Endodermal cell (in vitro differentiated cells): ENCODE data around the gene LRRC63. TPM values are rescaled to one million over a fixed set of nuclear protein-coding genes. Genes with fewer than 3 reads are reported as not detected.

ENCODE experiments used
- DNase-seq: peaks from one replicate; pipeline ENCODE4 v3.0.0-alpha.2; 2017
- H3K27ac ChIP-seq: 2 replicates; pipeline ENCODE4 v1.5.1; 2013; ENCODE audit warnings: mild to moderate bottlenecking, low read depth, low read length, moderate library complexity
- H3K27me3 ChIP-seq: 2 replicates; pipeline ENCODE4 v1.6.1; 2013; ENCODE audit warnings: mild to moderate bottlenecking, low read length, moderate library complexity; ENCODE audit not compliant: insufficient read depth, control insufficient read depth, poor library complexity, severe bottlenecking
- H3K36me3 ChIP-seq: 2 replicates; pipeline ENCODE4 v1.7.0; 2013; ENCODE audit warnings: mild to moderate bottlenecking, low read length, moderate library complexity; ENCODE audit not compliant: control insufficient read depth, insufficient read depth
- H3K4me1 ChIP-seq: one replicate; pipeline ENCODE4 v1.7.0; 2013; ENCODE audit warnings: low read length; ENCODE audit not compliant: control insufficient read depth, insufficient read depth
- H3K4me3 ChIP-seq: 2 replicates; pipeline ENCODE4 v1.5.1; 2013; ENCODE audit warnings: mild to moderate bottlenecking, low read length, moderate library complexity
- H3K9ac ChIP-seq: 2 replicates; pipeline ENCODE4 v1.6.1; 2013; ENCODE audit warnings: mild to moderate bottlenecking, low read length, moderate library complexity; ENCODE audit not compliant: poor library complexity, severe bottlenecking; ENCODE audit errors: extremely low read depth
- H3K9me3 ChIP-seq: 2 replicates; pipeline ENCODE4 v1.6.1; 2013; ENCODE audit warnings: mild to moderate bottlenecking, low read length, moderate library complexity; ENCODE audit not compliant: control insufficient read depth
- H3K27ac Mint-ChIP-seq: 2 replicates; pipeline ENCODE4 v1.8.0; 2020; ENCODE audit warnings: mixed read lengths
- H3K27me3 Mint-ChIP-seq: 2 replicates; pipeline ENCODE4 v1.8.0; 2021; ENCODE audit warnings: mild to moderate bottlenecking, mixed read lengths; ENCODE audit not compliant: insufficient read depth
- H3K36me3 Mint-ChIP-seq: 2 replicates; pipeline ENCODE4 v1.8.0; 2020; ENCODE audit warnings: low read depth, mixed read lengths
- H3K4me1 Mint-ChIP-seq: 2 replicates; pipeline ENCODE4 v1.8.0; 2020; ENCODE audit warnings: mixed read lengths
- H3K4me3 Mint-ChIP-seq: 2 replicates; pipeline ENCODE4 v1.8.0; 2020; ENCODE audit warnings: mild to moderate bottlenecking, moderate library complexity, mixed read lengths
- H3K9me3 Mint-ChIP-seq: 2 replicates; pipeline ENCODE4 v1.8.0; 2020; ENCODE audit warnings: mild to moderate bottlenecking, mixed read lengths
- CTCF ChIP-seq: fragments of 200-600 bp; sonication (generic); conservative IDR thresholded peaks from 2 replicates; pipeline ENCODE4 v1.5.0; 2021; ENCODE audit warnings: antibody characterized with exemption, mild to moderate bottlenecking
- WGBS, 2 experiments: methylation state at CpG; one replicate each; pipeline versions ENCODE4 v1.1.5 to v1.1.7; 2013; ENCODE audit warnings: missing lambda C conversion rate in 2 of 2, mixed read lengths in 1 of 2; ENCODE audit not compliant: insufficient coverage in 1 of 2, insufficient read length in 1 of 2; 5-methylcytosine and 5-hydroxymethylcytosine counted together
- total RNA-seq, 2 donors: library from RNA; stranded (reverse); fragmentation: NEBNext Ultra II Directional in 1 of 2; extraction: Animal tissue kit (Norgen Biotek cat#: 25700) in 1 of 2; gene quantifications; 2 replicates in 1 of 2; 3 replicates in 1 of 2; pipeline ENCODE4 v1.2.1, GENCODE V29; 2021

LRRC63 gene
- total RNA-seq, 2 donors from 2014 or later = not detected

GRCh38 chr13:46171739-46172138 is 40.0 kb upstream of the LRRC63 start:
- no peak overlapping the region for H3K27ac Mint-ChIP-seq

GRCh38 chr13:46172531-46172991 is 39.2 kb upstream of the LRRC63 start:
- Histone ChIP-seq H3K27me3 (no peaks in the 10 kb centered on the region), H3K27ac (no peak overlapping the region), H3K9me3 (no peaks in the 10 kb centered on the region), H3K36me3 (no peaks in the 10 kb centered on the region), H3K4me3 (no peak overlapping the region), H3K9ac (no peak overlapping the region), H3K4me1 (peaks cover 7% of the 10 kb centered on the region)
- Mint-ChIP-seq H3K4me3 (no peak overlapping the region), H3K4me1 (peaks cover 11% of the 10 kb centered on the region), H3K27ac (no peak overlapping the region), H3K36me3 (no peaks in the 10 kb centered on the region), H3K27me3 (peaks cover 13% of the 10 kb centered on the region), H3K9me3 (no peaks in the 10 kb centered on the region)
- no peak for DNase-seq
- TF ChIP-seq CTCF = no peak
- 90 to 97% methylated on average over 2 to 6 of the region's 6 CpGs for WGBS, 2 experiments

More at GRCh38 chr13:46171739-46172138, 40.0 kb upstream of the LRRC63 start:
- Histone ChIP-seq H3K9me3 (no peaks in the 10 kb centered on the region), H3K27ac (no peak overlapping the region), H3K9ac (no peak overlapping the region), H3K4me1 (peaks cover 7% of the 10 kb centered on the region), H3K36me3 (no peaks in the 10 kb centered on the region), H3K4me3 (no peak overlapping the region), H3K27me3 (no peaks in the 10 kb centered on the region)
- H3K9me3 Mint-ChIP-seq = no peaks in the 10 kb centered on the region
- H3K4me3 Mint-ChIP-seq = no peak overlapping the region
- H3K27me3 Mint-ChIP-seq = peaks cover 13% of the 10 kb centered on the region
- H3K36me3 Mint-ChIP-seq = no peaks in the 10 kb centered on the region
- 94 to 100% methylated on average over 7 of the region's 7 CpGs for WGBS, 2 experiments
- DNase-seq = no peak
- peaks cover 12% of the 10 kb centered on the region for H3K4me1 Mint-ChIP-seq
- no peak for TF ChIP-seq CTCF

GRCh38 chr13:46173656-46174055 is 38.1 kb upstream of the LRRC63 start:
- H3K27ac ChIP-seq = no peak overlapping the region
- H3K4me3 Mint-ChIP-seq = no peak overlapping the region

More at GRCh38 chr13:46173656-46174055, 38.1 kb upstream of the LRRC63 start:
- Histone ChIP-seq H3K9ac (no peak overlapping the region), H3K36me3 (no peaks in the 10 kb centered on the region), H3K4me3 (no peak overlapping the region), H3K9me3 (no peaks in the 10 kb centered on the region), H3K27me3 (no peaks in the 10 kb centered on the region), H3K4me1 (peaks cover 7% of the 10 kb centered on the region)
- Mint-ChIP-seq H3K4me1 (peaks cover 11% of the 10 kb centered on the region), H3K27me3 (peaks cover 13% of the 10 kb centered on the region), H3K27ac (no peak overlapping the region), H3K9me3 (no peaks in the 10 kb centered on the region), H3K36me3 (no peaks in the 10 kb centered on the region)
- 97 to 100% methylated on average over 1 to 2 of the region's 2 CpGs for WGBS, 2 experiments
- no peak for TF ChIP-seq CTCF
- no peak for DNase-seq
